AG09319 (cell line): Measurements from ENCODE around the gene TRPC4AP.
"Not testable (repeated sequence)": the region's sequence is repeated elsewhere in the genome, so short reads cannot be mapped to it uniquely, and the experiment has no call there.

Experiments used
- DNase-seq: peaks from one replicate; pipeline ENCODE4 v3.0.0-alpha.2; 2010; ENCODE audit warnings: low read depth; ENCODE audit errors: extremely low read depth
- CTCF ChIP-seq: IDR thresholded peaks from 2 replicates; pipeline ENCODE4 v1.5.1; 2011; ENCODE audit warnings: low read depth, mild to moderate bottlenecking, inconsistent platforms, low read length, moderate library complexity

Gene TRPC4AP

GRCh38 chr20:35055445-35056276 lies 36.9 kb downstream of the TRPC4AP start:
- TF ChIP-seq CTCF, result no peak
- no peak for DNase-seq

GRCh38 chr20:35054814-35055213 lies 37.8 kb downstream of the TRPC4AP start:
- no peak for DNase-seq

GRCh38 chr20:35052616-35053015 lies 40.0 kb downstream of the TRPC4AP start:
- not testable (repeated sequence) for DNase-seq

More at GRCh38 chr20:35054814-35055213, 37.8 kb downstream of the TRPC4AP start:
- no peak for TF ChIP-seq CTCF

GRCh38 chr20:35049776-35050352 lies 42.7 kb downstream of the TRPC4AP start:
- no peak for DNase-seq
- no peak for TF ChIP-seq CTCF

GRCh38 chr20:35048739-35049138 lies 43.9 kb downstream of the TRPC4AP start:
- DNase-seq, result no peak

GRCh38 chr20:35042268-35042667 lies 50.3 kb downstream of the TRPC4AP start:
- TF ChIP-seq CTCF, result no peak
- no peak for DNase-seq

More at GRCh38 chr20:35048739-35049138, 43.9 kb downstream of the TRPC4AP start:
- no peak for TF ChIP-seq CTCF

GRCh38 chr20:35040646-35041045 lies 52.0 kb downstream of the TRPC4AP start:
- DNase-seq, result no peak
- no peak for TF ChIP-seq CTCF
